Left ventricle myocardium inferior (tissue), 1 donor: ENCODE data around the gene SIGLEC8. TPM values are rescaled to one million over a fixed set of nuclear protein-coding genes. Genes with fewer than 3 reads are reported as not detected.
A peak's percentile ranks its signal among the peaks of the same experiment; 100 is the strongest.

ENCODE experiments used
- DNase-seq: peaks from one replicate; pipeline ENCODE4 v3.0.0-alpha.2; 2020
- H3K27ac ChIP-seq: fragments of 200-600 bp; replicated peaks from 2 replicates; pipeline ENCODE4 v1.8.0; 2021
- H3K27me3 ChIP-seq: fragments of 200-600 bp; 2 replicates; pipeline ENCODE4 v1.8.0; 2021; ENCODE audit warnings: low read depth
- H3K36me3 ChIP-seq: fragments of 200-600 bp; 2 replicates; pipeline ENCODE4 v1.8.0; 2021
- H3K4me1 ChIP-seq: fragments of 200-600 bp; 2 replicates; pipeline ENCODE4 v1.8.0; 2021
- H3K4me3 ChIP-seq: fragments of 200-600 bp; 2 replicates; pipeline ENCODE4 v1.8.0; 2021; ENCODE audit warnings: mild to moderate bottlenecking, moderate library complexity
- H3K9me3 ChIP-seq: fragments of 200-600 bp; replicated peaks from 2 replicates; pipeline ENCODE4 v1.8.0; 2021
- intact Hi-C: fragments of 100-400 bp; cut with micrococcal nuclease; formaldehyde crosslinking; loops from one replicate; pipeline ENCODE4 v1.11.0; 2022
- total RNA-seq: library from RNA; stranded (reverse); fragmentation: NEBNext Ultra II Directional; extraction: Animal tissue kit (Norgen Biotek cat#: 25700); gene quantifications from one replicate; pipeline ENCODE4 v1.2.1, GENCODE V29; 2021
- TF ChIP-seq, protein P1 (sequence below): fragments of 200-600 bp; IDR thresholded peaks from 2 replicates; pipeline ENCODE4 v1.8.0; 2021; ENCODE audit warnings: antibody characterized with exemption, mild to moderate bottlenecking, borderline replicate concordance
- donor health status: DM: no; HTN: yes; CAD: no; lungs with severe emphysema.

SIGLEC8 gene
- total RNA-seq, 1 donor from 2014 or later = 0.16 TPM

DNA sequence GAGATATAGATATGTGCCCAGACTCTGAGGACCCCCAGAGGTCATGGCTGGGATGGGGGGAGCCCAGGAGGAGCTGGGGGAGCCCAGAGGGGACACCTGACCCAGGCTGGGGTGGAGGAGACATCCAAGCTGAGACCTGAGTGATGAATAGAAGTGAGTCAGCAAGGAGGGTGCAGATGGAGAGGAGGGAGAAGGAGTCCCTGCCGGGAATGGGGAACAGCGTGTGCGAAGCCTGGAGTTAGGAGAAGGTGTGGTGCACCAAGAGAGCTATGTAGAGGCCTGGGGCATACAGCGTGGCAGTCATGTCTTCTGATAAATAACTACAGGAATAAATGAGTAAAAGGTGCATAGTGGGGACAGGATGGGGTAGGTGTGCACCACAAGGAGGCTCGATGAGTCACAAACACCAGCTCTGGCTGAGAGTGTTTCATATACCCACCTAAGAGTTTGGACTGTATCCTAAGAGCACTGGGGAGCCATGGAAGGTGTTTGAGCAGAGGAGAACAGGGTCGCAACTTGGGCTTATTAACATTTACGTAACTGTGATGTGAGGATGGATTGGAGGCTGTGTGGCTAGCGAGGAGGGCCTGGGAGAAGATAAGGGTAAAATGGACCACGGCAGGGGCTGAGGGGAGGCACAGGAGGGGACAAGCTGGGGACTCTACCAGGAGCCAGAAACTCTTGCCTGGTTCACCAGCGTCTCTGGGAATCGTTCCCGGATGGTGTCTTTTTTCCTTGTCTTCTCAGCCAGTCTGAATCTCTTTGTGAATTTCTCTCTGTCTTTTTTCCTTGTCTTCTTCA is 21.5 kb upstream of the SIGLEC8 start:
- TF ChIP-seq, protein P1, sequence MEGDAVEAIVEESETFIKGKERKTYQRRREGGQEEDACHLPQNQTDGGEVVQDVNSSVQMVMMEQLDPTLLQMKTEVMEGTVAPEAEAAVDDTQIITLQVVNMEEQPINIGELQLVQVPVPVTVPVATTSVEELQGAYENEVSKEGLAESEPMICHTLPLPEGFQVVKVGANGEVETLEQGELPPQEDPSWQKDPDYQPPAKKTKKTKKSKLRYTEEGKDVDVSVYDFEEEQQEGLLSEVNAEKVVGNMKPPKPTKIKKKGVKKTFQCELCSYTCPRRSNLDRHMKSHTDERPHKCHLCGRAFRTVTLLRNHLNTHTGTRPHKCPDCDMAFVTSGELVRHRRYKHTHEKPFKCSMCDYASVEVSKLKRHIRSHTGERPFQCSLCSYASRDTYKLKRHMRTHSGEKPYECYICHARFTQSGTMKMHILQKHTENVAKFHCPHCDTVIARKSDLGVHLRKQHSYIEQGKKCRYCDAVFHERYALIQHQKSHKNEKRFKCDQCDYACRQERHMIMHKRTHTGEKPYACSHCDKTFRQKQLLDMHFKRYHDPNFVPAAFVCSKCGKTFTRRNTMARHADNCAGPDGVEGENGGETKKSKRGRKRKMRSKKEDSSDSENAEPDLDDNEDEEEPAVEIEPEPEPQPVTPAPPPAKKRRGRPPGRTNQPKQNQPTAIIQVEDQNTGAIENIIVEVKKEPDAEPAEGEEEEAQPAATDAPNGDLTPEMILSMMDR = no peak
- Histone ChIP-seq H3K4me3 (no peak overlapping the region), H3K4me1 (no peaks in the 10 kb centered on the region), H3K27ac (no peak overlapping the region), H3K9me3 (no peaks in the 10 kb centered on the region), H3K27me3 (peaks cover 90% of the 10 kb centered on the region), H3K36me3 (no peaks in the 10 kb centered on the region)
- DNase-seq = no peak
- intact Hi-C loops = loop anchor here (10.0 kb wide), 1 partner anchor 295 kb away; no protein-coding TSS in a partner anchor

DNA sequence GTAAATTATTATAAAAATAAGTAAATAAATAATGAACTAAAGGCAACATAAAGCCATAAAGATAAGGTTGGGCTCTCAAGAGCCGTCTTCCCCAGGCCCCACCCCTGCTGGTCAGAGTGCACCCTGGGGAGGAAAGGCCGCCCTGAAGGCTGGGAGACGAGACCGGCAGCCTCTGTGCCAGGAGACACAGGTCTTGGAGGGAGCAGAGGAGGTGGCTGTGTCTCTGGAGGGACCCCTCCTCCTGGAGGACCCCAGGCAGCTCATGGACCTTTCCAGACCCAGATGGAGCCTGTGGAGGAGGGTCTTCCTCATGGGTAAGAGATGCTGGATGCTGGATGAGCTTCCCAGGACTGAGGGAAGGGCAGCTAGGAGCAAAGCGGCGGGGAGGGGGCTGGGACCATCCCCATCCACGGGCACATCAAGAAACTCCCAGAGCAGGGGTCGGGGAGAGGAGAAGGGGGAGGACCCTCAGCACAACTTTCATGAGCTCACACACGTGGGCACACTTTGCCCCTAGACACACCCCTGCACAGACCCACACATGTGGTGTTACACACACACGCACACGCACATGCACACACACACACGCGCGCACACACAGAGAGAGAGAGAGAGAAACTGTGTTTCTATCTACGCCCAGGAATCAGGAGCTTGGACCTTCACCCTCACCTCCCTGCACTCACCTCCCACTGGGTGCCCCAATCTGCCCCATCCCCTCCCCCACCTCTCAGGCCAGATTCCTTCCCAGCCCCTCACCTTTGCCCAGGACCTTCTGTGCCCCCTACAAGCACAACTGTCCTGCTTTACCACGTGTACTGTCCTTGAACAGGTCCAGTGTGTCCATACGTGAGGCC is 20.4 kb upstream of the SIGLEC8 start, which contains the start of gene CEACAM18:
CEACAM18 (plus strand) TSS at position 159 of the 854 bp plus-strand sequence.
- Histone ChIP-seq H3K9me3 (no peaks in the 10 kb centered on the region), H3K4me3 (no peak within 1 kb of the TSS), H3K4me1 (no peaks in the 10 kb centered on the region), H3K36me3 (no peaks in the 10 kb centered on the region), H3K27ac (no peak within 1 kb of the TSS), H3K27me3 (peaks cover 90% of the 10 kb centered on the region)
- no peak for DNase-seq
- TF ChIP-seq, protein P1 = no peak
- intact Hi-C loops = loop anchor here (10.0 kb wide), 1 partner anchor 296 kb away; no protein-coding TSS in a partner anchor

DNA sequence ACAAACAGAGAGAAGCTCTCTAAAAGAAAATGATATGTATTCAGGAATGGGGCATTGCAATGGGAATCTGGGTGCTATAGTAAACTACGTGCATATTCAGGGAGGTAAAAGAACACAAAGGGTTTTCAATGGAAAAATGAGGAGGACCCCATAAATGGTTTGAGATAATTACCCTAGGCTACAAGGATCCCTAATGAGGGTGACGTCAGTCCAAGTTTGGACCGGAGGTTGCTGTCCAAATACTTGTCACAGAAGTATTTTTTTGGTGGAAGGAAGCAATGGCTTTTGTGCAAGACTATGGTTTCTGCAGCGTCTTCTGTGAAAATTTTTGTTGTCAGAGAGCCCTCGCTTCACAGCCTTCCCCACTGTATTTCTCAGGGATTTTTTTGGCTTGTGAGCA is 19.1 kb upstream of the SIGLEC8 start:
- H3K4me1 ChIP-seq = no peaks in the 10 kb centered on the region
- DNase-seq = no peak
- H3K4me3 ChIP-seq = no peak overlapping the region
- H3K36me3 ChIP-seq = no peaks in the 10 kb centered on the region
- H3K27me3 ChIP-seq = peaks cover 87% of the 10 kb centered on the region
- no peaks in the 10 kb centered on the region for H3K9me3 ChIP-seq
- no peak overlapping the region for H3K27ac ChIP-seq
- intact Hi-C loops = loop anchor here (10.0 kb wide), 1 partner anchor 297 kb away; no protein-coding TSS in a partner anchor
- TF ChIP-seq, protein P1 = no peak

DNA sequence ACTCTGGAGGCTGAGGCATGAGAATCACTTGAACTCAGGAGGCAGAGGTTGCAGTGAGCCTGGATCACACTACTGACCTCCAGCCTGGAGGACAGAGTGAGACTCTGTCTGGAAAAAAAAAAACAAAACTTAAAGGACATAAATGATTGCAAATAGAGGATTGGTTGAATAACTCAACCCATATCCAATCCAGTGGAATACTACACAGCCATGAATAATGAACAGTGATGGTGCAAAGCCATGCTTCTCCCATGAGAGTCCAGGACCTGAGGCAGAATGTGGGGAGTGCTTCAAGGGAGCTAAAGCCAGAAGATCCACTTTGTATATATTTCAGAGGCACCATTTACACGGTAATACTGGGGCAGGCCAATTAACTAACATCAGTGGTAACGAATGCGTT is 17.9 kb upstream of the SIGLEC8 start:
- no peaks in the 10 kb centered on the region for H3K36me3 ChIP-seq
- intact Hi-C loops = loop anchor here (10.0 kb wide), 1 partner anchor 299 kb away; no protein-coding TSS in a partner anchor
- TF ChIP-seq, protein P1 = no peak
- no peak for DNase-seq
- no peak overlapping the region for H3K4me3 ChIP-seq
- H3K27ac ChIP-seq = no peak overlapping the region
- no peaks in the 10 kb centered on the region for H3K9me3 ChIP-seq
- peaks cover 86% of the 10 kb centered on the region for H3K27me3 ChIP-seq
- H3K4me1 ChIP-seq = no peaks in the 10 kb centered on the region

DNA sequence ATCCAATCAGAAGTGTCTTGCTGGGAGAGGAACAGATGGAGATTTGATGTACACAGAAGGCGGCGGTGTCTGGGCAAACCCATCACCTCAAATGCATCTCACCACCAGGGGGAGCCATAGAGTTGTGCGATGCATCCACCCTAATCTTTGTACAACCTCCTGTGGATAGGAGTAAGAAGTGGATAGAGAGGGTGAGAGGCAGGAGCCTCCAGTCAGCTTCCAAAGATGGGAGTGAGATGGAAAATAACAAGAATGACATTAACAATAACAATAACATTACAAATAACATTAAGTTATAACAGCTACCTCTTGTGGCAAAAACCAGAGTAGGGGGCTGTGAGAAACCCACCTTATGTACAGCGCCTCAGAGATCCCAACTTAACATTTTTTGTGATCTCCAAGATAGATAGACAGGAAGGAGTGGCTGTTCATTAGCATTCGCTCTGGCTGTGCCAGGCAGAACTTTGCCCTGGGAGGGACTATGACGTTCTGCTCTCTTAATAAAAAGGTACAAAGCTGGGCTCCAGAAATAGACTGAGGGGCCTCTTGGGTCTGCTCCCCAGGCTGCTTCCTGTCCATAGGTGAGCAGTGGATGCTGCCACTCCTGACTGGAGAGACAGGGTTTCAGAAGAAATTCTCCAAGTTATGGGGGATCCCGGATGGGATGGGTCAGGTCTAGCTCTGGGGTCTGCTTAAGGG is 14.9 kb upstream of the SIGLEC8 start:
- intact Hi-C loops = loop anchor here (5.0 to 10.0 kb wide), 2 partner anchors 184 to 302 kb away; no protein-coding TSS in a partner anchor
- peak; percentile 51 for DNase-seq
- H3K27ac ChIP-seq = no peak overlapping the region
- H3K4me1 ChIP-seq = no peaks in the 10 kb centered on the region
- no peaks in the 10 kb centered on the region for H3K36me3 ChIP-seq
- peaks cover 73% of the 10 kb centered on the region for H3K27me3 ChIP-seq
- no peaks in the 10 kb centered on the region for H3K9me3 ChIP-seq
- TF ChIP-seq, protein P1 = peak; percentile 89
- no peak overlapping the region for H3K4me3 ChIP-seq
